OCI-LY1 (cell line): Measurements from ENCODE around the gene TIMM17B.

Experiments used
- CTCF ChIP-seq: fragments of 200-600 bp; sonication (generic), shearing (Covaris generic); IDR thresholded peaks from 2 replicates; pipeline ENCODE4 v1.5.1; 2017; ENCODE audit warnings: mild to moderate bottlenecking, antibody characterized with exemption, low read length, moderate library complexity, mixed read lengths
- EZH2 ChIP-seq: fragments of 200-600 bp; sonication (generic), shearing (Covaris generic); IDR thresholded peaks from 2 replicates; pipeline ENCODE4 v1.8.0; 2017; ENCODE audit warnings: borderline replicate concordance, mixed run types, mild to moderate bottlenecking, antibody characterized with exemption, low read length, moderate library complexity, mixed read lengths

- TF ChIP-seq CTCF: no peak
- no peak for TF ChIP-seq EZH2
Observed at GRCh38 chrX:48902776-48903175, 5.2 kb upstream of the TIMM17B start.
